Activated CD4-positive, alpha-beta T cell treated with anti-CD3 and anti-CD28 coated beads, Interleukin-2, Interleukin-6, amounts not matched to agents 100 ng/mL and 50 ng/mL, durations not matched to agents 16 hours and 8 hours (primary cell): ENCODE results near the gene RREB1.
"Not testable (repeated sequence)": the region's sequence is repeated elsewhere in the genome, so short reads cannot be mapped to it uniquely, and the experiment has no call there.

Experiments used
- DNase-seq: peaks from one replicate; pipeline ENCODE4 v3.0.0-alpha.2; 2020

The RREB1 gene

DNA sequence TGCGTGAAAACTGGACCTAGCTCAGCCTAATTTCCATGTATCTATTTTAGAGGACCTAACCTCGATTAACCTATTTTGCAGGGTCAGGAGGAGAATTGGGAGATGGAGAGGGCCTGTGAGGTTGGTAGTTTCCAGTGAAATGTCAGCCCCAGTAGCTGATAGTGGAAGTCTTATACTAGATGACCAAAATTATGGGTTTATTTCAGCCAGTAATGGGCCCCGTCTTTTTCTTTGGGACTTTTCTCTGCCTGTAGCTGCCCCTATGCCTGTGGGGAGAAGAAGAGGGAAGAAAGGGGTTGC is 37.8 kb downstream of the RREB1 start:
- DNase-seq: no peak

DNA sequence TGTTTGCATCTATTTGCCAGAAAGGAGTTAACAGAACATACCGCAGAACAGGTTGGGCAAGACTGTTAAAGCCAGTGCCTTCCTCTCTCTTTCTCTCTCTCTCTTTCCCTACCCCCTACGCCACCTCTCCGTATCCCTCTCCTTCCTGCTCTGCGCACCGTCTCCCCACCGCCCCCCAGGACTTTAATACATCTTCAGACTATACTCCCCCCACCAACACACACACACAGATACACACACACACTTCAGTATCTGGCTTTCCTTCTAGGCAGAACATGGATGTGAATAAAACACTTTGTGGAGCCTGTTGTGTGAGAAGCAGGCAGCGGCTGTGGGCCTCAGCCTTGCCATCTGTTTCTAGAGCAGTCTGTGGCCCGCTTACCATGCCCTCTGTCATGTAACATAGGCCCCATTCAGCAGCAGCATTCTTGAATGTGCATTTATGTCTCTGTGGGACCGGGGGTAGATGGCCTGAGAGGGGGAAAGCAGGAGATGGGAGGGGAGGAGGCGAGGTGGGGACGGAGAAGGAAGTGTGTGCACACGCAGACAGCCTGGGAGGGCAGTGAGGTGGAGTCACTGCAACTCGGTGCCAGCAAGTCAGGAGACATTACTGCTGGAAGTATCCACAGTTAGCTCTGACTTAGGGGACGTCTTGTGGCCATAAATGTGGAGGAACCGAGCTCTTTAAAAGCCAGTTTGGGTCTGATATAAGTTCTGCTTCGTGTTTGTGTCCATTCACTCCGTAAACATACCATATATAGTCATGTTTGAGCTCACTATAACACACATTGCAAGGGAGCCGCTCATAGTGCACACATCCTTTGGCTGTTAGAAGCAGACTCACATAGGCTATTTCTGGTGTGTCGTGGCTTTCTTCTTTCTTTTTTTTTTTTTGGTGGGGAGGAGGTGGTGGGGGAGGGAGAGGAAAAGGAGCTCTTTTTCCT is 38.4 kb downstream of the RREB1 start:
- peak; percentile 25 for DNase-seq

DNA sequence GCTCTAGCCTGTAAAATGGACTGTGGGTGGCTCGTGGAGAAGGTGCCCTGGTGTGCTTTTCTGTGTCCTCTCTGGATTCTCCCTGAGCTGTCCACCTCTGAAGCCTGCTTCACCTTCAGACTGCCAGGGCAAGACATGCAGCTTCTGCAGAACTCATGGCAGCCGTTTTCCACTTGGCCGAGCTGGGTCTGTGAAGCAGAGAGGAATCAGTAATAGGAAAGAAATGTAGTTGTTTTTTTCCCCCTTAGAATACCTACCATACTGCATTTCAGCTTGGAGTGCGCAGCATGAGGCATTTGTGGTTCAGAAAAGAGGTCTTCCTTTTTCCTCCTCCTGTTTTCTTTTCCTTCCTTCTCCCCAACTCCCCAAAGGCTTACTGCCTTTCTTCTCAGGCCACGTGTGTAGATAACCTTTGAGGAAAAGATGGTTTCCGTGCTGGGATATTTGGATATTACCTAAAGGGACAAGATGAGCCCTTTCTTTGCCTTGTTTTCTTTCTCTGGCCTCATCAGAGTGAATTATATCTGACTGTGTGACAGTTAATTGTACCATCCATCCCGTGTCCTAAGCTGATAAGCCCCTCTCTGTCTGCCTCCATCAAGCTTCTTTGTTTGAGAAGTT is 39.4 kb downstream of the RREB1 start:
- no peak for DNase-seq

DNA sequence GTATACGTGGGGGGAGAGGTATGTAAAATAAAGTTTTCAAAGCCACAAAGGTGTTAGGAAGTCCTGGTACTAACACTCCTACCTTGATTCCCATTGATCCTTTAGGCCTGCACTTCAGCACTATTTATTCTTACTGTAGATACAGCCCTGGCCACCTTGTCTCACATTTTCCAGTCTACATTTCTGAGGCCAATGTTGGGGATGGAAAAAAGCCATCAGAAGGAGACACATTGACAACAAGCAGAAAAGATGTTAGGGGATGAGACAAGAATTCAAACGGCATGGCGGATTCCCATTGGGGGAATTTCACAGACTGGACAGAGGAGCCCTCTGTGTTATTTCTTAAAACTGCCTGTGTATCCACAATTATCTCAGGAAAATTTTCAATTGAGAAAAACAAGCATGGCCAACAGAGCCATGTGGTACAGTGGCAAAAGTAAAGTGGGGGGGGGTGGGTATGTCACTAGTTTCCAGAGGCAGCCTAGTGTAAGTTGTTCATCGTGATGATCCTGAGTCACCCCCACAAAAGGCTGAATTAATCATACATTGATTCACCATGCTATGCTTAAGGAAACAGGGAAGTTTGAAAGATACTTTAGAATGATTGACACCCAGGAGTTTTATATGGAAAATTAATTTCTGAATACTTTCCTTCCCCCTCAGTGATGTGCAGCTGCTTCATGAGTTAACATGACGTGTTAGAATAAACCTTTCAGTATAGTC is 40.5 kb downstream of the RREB1 start:
- no peak for DNase-seq

DNA sequence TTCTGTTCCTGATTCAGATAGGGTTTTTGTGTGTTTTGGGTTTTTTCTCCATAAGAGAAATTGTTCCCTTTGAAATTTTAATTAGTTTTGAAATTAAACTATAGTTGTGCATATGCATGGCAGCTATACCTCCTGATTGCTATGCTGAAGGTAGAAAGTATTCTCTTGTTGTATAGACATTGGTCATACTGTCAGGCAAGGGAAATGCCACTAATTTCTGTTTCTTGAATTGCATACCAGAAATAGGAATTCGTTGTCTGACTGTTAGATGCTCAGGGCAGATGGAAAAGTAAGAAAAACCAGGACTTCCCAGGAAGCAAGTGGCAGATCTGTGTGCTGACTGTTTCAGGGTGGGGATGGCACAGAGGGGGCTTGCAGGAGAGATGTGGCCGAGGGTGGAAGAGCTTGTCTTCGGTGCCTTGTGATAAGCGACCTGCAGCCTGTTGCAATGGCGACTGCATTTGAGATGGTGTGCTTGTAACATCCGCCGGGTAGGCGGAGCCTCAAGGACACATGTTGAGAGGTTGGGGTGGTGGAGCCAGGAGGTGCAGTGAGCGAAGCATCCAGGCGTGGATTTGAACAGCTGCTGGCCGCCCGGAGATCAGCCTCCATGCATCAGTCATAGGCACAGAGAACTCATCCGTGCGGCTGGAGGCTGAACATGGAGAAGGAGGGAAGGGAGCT is 42.8 kb downstream of the RREB1 start:
- no peak for DNase-seq

DNA sequence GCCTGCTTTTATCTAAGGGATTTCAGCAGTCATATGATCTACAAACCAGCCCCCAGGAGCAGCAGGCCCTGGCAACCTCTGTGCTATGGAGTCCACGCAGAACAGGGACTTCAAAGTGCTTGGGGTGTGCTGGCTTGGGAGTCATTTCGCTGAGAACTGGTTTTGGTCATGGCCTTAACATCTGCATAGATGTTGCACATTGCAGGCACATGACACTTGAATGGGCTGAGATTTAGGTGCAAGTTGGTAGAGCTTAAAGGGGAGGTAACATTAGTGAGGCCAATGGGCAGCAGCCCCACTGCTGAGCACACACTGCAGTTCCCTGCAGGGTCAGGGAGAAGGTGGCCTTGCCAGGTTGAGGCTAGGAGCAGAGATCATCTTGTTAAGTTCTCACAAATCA is 43.6 kb downstream of the RREB1 start:
- DNase-seq: no peak

DNA sequence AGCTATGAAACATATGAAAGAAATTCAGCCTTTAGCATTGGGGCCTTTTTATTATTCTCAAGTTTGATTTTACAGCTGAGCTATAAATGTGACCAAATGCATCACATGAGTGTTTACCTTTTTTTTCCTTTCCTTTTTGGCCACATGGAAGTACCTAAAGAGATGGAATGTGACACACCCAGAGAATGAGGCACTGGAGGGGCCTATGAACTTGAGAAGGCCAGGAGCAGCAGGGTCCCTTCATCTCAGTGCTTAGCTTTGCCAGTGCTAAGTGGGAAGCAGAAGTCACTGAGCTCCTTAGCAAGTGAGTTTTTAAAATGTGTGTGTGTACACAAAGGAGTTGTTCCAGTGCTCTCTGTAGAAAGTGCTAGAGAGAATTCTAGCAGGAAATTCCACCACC is 44.7 kb downstream of the RREB1 start:
- DNase-seq: no peak

DNA sequence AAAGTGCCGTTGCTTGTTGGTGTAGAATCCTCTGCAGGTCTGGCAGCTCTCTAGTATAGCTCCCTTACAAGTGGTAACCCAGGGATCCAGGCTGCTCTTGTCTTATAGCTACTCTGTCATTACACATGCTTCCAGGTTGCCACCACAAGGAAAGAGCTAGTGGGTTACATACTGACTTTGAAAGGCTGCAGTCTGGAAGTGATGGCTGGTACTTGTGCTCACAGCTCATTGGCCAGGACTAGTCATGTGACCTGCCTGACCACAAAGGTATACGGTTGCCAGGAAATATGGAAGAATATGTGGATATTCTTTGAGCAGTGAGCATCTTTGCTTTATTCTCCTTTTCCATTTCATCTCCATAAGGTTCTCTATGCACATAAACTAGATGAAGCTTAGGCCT is 46.0 kb downstream of the RREB1 start:
- peak; percentile 46 for DNase-seq

DNA sequence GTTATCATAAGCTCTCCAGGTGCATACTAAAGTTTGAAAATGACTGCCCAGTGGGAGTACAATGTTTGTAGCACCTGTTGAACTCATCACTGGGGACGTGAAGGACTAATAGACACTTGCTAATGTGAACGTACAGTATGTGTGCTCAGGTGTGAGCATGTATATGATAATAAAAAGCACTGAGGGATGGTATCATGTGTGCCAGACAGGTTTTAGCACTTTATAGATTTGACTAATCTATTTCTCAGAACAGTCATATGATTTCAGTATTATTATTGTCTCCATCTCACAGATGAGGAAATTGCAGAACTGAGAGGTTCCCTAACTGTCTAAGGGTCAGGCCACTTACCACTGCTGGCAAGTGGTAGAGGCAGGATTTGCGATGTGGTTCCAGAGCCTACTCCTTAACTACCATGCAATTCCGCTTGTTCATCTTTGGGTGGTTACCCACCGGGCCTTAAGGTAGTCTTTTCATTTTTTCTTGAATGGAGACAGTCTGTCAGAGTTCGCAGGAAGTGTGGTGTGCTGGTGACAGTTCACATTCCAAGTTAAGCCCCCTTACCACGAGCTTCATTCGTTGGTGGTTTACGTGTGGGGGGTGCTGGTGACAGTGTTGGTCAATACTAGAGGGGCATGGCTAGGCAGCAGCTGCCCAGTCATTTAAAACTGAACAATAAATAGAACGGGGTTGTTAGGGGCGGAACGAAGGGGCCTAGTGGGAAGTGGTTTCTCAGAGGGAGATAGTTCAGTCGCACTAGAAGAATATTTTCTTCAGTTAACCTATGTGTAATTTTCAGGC is 46.8 kb downstream of the RREB1 start:
- peak; percentile 54 for DNase-seq

DNA sequence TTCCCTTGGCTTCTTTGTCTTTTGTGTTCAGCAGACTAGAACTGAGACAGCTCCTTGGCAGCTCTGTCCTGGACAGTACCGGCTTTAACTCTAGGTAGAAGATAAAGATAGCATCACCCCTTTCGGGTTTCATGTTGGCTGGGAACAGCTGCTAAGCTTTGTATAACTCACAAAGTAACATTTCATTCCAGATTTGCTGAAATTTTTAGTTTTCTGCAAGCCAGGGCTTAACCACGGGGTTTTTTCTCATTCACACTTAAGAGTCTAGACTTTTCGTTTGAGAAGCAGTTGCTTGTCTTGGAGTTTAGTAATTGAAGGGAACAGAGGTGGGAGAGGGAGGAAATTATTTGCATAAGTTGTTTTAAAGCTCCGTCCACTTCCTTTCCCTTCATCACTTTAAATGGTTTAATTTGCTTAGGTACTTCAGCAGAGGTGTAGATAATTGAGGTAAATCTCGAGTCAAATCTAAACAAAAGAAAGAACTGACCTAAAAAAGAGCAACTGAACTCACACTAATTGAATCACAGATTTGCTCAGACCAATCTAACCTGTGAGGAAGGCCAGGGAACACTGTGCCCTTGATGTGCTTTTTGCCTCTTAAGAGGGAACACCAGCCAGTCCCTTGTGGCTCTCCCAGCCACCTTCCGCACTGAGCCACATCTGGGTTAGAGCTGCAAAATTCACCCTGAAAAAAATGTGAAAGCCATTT is 48.3 kb downstream of the RREB1 start:
- DNase-seq: no peak

DNA sequence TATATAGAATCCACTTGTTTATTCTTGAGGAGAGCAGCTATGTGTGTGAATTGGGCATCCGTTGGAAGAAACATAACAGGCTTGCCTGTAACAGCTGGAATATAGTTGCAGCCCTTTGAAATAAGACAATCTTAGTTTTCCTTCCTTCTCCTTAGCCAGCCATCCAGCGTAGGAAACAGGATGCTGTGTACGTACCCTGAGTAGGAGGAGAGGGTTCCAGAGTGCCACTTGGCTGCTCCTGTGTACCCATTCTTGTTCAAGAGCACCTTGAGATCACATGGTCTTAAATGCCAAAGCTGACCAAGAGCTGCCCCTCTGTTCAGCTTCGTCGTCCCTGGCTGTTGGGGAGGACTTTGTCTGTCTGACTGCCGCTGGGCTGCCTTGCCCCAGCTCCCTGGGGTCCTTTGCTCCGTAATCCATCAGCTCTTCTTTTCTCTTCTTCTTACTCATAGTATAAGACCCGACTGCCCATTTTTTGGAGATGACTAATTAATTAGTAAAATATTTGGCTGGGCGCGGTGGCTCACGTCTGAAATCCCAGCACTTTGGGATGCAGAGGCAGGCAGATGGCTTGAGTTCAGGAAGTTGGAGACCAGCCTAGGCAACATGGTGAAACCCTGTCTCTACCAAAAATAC is 49.0 kb downstream of the RREB1 start:
- no peak for DNase-seq

DNA sequence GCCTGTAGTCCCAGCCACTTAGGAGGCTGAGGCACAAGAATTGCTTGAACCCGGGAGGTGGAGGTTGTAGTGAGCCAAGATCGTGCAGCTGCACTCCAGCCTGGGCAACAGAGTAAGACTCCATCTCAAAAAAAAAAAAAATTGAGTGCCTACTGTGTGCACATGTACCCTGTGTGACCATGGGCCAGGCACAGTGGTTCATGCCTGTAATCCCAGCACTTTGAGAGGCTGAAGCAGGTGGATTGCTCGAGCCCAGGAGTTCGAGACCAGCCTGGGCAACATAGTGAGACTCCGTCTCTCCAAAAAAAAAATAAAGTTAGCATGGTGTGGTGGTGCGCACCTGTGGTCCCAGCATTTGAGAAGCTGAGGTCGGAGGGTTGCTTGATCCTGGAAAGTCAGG is 49.5 kb downstream of the RREB1 start:
- DNase-seq: not testable (repeated sequence)

DNA sequence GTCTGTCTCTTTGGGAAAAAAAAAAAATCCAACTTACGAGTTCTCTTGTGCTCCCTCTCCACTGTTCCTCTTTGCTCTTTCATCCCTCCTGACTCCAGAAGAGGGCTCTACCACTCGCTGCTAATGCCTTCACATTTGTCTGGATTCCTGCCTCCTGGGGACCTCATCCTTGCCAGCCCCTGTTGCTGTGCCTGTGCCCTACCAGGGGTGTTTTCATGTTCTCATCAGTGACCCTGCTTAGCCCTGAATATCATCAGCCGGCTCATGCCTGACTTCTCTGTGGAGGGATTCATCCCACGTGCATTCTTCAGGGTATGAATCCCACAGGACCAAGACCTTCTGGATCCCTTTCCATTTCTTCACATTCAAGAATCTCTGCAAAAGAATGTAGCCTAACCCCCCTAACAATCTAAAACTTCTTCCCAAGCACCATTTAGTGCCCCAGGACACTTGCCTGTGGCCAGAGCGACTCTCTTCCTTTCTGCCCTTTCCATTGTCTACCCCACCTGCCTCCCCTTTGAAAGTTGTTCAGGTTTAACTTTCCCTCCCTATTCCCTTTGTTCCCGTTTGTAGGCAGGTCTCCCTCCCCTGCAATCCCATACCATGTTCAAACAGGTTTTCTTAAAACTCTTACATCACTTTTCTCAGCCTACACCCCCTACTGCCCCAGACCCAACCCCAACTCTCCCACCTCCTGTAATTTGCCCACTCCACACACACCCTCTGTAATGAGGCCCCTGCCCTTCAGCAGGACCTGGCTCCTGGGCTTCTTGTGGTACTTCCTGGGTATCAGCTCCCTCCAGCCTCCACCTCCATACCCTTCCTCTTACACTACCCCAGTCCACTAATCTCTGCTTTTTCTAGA is 50.2 kb downstream of the RREB1 start:
- DNase-seq: no peak

DNA sequence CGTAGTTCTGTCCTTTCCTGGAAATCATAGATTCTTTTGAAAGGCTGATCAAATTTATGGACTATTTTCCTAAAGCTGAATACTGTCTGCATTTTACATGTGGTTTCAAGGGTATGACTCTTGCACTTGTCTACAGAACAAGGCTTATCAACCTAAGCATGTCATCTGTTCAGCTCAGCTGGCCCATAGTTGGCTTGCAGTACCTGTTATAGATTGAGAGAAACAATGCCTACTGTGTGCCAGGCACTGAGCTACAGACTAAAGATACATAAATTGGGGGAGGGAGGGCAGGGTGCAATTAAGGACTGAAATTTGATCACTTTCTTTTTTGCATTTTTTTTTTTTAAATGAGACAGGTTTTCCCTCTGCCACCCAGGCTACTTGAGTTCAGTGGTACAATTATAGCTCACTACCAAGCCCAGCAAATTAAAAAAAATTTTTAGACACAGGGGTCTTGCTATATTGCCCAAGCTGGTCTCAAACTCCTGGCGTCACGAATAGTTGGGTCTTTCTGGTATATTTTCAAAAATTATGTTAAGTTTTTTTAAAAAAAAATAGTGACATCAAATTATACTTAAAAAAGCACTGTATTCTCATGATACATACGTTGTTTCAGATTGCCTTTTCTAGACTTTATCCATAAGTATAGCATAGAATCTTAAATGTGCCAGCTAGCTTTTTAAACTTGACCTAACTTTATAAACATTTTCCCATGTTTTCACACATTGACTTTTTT is 52.2 kb downstream of the RREB1 start:
- DNase-seq: no peak

DNA sequence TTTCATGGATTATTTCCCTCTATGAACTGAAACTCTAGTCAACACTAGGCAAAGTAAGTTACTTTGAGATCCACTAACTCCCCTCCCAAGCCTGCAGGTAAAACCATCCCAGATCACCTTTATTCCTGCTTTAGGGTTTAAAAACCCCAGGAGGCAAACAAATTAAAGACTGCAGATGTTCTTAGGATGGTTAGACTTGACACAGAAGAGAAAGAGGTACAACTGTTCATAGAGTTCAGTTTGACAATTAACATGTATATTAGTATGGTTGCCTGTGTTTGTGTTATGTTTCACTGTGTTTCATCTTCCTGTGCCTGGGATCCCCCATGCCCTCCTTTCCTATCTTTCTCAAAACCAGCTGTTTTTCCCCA is 53.5 kb downstream of the RREB1 start:
- no peak for DNase-seq

DNA sequence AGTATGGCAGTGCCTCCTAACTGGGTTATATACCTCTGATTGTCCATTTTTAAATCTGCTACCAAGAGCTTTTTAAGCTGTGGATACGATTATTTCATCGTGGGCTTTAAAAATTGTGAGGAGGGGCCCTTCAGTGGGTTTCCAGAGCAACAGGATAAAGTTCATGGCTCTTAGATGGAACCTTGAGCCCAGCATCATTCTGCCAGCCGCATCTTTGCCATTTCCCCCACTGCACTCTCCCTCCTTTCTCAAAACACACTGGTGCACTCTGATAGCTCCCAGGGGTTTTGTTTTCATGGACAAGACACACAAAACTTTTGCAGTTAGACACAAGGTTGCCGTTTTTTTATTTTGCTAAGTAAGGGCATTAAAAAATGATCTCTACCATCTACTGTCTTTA is 54.1 kb downstream of the RREB1 start:
- no peak for DNase-seq

DNA sequence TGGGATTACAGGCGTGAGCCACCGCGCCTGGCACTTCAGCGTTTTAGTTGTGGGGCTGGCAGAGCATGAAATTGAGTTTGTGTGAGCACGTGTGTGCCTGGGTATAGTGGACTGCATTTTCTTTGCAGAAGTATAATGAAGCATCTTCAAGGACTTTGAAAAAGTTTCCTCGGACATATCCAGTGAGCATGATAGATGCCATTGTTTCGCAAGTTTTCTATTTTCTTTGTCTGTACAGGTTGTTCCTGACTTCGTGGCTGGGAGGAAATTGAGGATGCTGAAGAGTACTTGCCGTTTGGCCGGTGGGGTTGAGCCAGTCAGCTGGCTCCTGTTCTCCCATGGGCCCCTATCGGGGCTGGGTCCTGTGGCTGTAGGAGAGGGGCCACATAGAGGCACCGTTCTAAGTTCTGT is 55.9 kb downstream of the RREB1 start:
- DNase-seq: no peak

DNA sequence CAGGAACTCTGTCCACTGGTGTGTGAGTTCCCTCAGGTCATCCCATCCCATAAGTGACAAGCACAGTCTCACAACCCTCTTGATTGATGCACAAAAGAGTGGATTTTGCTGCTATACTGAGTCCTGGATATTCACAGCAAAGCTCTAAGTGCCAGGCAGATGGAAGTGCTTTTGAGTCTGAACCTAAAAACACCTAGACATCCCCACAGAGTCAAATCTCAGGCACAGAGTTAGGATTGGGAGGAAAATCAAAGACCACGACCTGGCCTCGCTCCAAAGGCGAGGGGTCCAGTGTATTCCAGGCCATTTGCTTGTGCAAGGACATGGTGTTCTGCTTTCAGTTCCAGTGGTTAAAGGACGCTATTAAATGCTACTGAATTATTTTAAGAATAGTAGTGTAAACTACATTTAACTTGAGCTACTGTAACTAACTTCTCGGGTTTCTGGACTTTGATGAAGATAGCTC is 56.8 kb downstream of the RREB1 start:
- DNase-seq: no peak
